ENCODE data around the gene PATJ.
"Not testable (repeated sequence)": the region's sequence is repeated elsewhere in the genome, so short reads cannot be mapped to it uniquely, and the experiment has no call there.

PATJ gene

DNA sequence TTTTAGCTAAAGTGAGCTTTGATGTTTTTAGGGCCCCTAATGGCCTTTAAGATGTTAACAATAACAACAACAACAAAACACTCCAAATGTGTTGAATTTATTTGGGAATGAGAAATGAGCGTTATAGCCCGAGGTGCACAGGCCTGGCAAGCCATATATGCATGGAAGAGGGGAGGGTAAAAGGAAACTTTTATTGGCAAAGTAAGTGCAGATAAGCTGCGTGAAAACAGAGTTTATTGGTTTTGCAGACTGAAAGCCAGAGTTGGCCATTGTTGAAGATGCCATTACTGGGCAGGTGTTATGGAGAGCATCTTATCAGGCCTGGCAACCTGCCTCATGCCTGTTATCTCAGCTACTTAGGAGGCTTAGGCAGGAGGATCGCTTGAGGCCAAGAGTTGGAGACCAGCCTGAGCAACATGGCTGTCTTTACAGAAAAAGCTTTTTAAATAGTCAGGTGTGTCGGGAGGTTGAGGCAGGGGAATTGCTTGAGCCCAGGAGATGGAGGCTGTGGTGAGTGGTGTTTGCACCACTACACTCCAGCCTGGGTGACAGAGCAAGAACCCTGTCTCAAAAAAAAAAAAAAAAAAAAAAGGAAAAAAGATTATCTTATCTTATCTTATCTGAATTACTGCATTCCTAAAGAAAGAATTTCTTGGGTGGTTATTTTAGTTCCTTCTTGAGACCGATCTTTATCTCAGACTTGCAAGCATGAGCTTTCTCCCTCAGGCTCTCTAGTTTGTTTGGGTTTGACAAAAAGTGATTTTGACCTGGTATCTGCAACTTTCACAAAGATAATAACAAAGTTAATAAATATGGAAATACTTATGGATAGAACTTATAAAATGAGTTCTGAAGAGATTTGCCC is 1.7 kb downstream of the PATJ start:
- DNase-seq (ENCODE audit: low spot score): no peak

DNA sequence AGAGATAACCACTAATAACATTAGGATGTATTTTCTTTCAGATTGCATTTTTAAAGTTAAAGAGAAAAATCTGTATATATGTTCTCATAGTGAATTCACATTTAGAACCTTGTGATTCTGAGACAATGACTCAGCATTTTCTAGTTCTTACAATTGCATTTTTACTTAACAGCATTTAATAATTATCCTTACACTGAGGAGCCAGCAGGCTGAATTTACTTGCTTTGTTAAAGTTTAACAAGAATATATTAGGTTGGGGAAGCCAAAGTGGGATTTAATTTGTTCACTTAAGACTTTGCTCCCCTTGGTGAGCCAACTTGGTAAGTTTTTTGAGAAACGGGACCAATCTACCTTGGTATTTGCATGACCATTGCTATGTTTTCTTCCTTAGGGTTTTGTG is 4.5 kb downstream of the PATJ start:
- no peak for DNase-seq (ENCODE audit: low spot score)

DNA sequence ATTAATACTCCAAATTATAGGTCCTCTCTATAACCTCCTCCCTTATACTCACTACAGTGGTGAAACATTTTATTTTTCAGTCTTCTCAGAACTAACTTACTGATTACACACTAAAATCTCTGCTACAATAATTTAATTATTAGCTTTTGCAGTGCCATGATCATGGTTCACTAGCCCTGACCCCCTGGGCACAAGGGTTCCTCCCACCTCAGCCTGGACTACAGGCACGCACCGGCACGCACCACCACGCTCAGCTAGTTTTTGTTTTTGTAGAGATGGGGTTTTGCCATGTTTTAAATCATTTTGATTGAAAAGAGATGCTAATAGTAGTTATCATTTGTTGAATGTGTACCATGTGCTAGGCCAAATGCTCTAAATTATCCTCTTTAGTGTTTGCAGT is 6.3 kb downstream of the PATJ start:
- DNase-seq (ENCODE audit: low spot score): no peak

DNA sequence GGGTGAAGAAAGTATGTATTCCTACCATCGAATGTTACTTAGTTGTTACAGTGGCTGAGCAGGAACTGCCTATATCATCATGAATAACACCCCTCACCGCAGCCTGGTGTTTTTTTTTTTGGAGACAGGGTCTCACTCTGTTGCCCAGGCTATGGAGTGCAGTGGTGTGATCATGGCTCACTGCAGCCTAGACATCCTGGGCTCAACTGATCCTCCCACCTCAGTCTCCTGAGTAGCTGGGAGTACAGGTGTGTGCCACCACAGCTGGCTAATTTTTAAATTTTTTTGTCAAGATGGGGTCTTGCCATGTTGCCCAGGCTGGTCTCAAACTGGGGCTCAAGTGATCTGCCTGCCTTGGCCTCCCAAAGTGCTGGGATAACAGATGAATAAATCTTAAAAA is 7.3 kb downstream of the PATJ start:
- DNase-seq (ENCODE audit: low spot score): no peak

DNA sequence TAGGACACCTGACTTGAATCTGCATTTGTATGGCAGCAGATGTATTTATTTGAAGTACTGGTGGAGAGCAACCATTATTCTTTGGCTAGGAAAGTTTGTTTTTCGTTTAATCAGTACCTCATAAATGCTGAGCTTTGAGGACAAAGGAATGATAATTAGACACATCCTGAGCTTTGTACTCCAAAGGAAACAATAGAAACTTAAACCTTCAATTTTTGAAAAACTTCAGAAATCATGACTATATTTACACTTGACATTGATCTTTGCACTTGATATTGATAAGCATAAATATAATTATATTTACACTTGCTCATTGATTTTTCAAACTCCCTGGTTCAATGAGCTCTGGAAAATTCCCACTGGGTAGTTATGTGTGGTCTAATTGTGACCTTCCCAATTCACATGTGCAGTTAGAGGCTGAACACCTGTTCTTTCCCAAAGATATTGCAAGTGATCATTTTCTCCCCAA is 10.7 kb downstream of the PATJ start:
- no peak for DNase-seq (ENCODE audit: low spot score)

DNA sequence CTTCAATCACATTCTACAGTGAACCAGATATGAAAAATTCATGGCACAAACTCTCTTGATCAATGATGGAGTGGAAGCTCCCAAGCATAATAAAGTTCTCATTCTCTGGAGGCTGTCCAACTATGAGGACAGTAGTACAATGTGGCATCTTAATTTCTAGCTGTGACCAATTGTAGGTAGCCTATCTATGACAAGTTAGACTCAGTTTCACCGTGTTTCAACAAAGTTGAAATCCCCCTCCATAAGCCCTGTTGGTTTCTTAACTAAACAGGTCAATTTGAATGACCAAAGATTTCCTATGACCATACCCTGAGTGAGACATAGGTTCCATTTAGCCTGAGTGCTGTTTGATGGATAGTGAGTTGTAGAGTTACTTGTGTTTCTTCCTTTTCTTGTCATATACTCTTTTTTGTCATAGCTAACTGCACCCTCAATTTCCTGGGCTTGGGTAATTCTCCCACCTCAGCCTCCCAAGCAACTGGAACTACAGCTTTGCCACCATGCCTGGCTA is 11.8 kb downstream of the PATJ start:
- no peak for DNase-seq (ENCODE audit: low spot score)

DNA sequence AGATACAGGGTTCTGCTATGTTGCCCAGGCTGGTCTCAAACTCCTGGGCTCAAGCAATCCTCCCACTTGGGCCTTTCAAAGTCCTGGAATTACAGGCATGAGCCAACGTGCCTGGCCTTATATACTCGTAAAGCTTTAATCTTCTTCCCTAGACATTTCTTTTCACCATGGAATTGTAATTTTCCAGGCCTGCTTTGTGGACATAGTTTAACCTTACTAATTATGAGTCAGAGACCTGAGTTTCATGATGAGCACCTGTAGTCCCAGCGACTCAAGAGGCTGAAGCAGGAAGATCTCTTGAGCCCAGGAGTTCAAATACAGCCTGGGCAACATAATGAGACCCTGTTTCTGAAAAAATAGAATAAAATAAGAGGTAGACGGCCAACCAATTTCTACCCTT is 12.3 kb downstream of the PATJ start:
- DNase-seq (ENCODE audit: low spot score): no peak

DNA sequence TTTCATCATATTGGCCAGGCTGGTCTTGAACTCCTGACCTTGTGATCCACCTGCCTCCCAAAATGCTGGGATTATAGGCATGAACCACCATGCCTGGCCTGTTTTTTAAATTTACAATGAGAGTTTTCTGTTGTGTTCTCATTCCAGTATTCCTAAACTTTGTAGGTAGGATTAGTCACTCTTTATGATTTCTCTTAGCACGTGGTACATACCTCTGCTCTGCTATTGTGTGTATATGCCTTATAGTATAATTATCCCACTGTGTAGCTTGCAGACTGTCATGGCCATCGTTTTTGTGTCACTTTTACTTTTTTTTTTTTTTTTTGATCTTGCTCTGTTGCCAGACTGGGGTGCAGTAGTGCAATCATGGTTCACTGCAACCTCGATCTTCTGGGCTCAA is 14.5 kb downstream of the PATJ start:
- no peak for DNase-seq (ENCODE audit: low spot score)

DNA sequence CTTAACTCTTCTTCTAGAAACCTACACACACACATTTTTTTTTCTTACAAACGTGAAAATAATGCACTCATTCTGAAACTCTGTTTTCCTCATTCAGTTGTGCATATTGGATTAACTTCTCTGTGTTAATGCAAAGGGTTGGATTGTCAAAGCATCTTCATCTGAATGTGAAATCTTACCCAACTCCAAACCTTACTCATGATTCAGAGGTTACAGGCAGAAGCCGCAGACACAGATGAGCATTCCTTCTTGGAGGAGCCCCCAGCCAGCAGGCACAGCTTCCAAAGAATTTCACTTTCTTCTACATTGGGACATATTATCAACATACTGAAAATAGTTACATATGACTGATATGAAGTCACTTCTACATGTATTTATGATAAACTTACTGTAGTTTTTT is 15.7 kb downstream of the PATJ start:
- DNase-seq (ENCODE audit: low spot score): no peak

DNA sequence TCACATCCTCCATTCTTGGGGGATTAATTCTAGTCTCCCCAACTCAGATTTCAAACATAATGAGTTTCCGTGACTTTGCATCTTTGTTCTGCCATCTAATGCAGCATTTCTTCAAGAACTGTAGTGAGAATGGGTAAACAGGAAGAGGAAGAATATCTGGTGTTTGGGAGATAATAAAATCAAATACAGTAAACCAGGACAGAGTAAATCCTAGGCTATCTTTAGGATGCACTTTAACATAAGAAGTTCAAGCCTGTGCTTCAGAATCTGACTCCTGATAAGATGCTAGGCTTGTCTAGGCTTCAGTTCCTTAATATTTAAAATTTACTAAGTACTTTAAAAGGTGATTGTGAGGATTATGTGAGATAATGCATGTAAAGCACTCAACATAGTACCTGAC is 27.9 kb downstream of the PATJ start:
- no peak for DNase-seq (ENCODE audit: low spot score)

DNA sequence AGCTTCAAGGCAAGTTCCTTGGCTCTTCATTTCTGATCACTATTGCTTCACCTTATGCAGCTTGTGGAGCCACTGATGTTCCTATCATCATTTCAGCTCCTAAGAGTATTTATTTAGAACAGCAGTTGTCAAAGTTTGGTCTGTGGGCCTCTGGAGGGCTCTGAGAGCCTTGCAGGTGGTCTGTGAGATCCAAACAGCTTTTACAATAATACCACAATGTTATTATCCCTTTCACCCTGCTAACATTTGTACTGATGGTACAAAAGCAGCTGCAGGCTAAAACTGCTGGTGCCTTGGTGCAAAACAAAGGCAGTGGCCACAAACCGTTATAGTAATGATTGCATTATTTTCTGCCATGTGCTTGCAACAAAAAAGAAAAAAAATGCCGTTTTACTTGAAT is 33.8 kb downstream of the PATJ start:
- no peak for DNase-seq (ENCODE audit: low spot score)

DNA sequence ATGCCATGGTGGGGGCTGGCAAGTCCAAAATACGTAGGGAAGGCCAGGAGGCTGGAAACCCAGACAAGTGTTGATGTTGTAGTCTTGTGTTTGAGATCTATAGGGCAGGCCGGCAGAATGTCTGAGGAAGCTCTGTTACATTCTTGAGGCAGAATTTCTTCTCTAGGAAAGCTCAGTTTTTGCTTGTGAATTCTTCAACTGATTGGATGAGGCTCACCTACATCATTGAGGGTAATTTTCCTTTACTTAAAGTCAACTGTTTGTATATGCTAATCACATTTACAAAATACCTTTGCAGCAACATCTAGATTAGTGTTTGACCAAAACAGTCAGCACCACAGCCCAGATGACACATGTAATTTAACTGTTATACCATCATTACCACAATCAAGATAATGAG is 37.0 kb downstream of the PATJ start:
- no peak for DNase-seq (ENCODE audit: low spot score)

DNA sequence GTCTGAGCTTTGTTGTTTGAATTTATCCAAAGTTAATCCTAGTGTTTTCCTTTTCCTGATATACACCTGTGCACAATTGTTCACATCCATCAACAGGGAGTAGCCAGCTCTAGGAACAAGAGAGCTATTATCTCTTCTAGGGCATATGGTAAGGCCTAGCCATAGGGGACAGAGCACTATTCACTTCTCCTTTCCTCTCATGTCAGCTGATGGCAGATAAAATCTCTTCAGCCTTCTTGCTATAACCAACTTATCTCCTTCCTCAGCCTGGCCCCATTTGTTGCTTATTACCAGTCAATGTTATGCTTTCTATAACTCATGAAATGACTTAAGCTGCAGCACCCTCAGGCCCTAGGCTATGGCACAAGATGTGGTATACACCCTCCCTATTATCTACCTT is 38.9 kb downstream of the PATJ start:
- no peak for DNase-seq (ENCODE audit: low spot score)

DNA sequence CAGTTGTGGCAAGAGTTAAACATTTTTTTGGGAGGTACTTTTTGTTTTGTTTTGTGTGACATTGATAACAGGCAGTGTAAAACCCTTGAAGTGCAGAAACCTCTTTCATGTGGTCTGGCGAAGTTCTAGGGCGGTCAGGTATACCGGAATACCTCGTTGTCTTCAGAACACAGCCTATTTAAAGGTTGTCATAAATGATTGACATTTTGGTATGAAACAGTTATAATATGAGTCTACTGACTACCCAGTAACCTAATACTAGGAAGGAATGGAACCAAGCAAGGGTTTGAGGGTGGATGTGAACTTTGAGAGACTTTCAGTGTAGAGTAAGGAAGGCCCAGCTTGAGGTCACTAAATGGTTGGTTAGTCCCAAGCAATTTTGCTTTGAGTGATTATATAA is 40.5 kb downstream of the PATJ start:
- DNase-seq (ENCODE audit: low spot score): no peak

DNA sequence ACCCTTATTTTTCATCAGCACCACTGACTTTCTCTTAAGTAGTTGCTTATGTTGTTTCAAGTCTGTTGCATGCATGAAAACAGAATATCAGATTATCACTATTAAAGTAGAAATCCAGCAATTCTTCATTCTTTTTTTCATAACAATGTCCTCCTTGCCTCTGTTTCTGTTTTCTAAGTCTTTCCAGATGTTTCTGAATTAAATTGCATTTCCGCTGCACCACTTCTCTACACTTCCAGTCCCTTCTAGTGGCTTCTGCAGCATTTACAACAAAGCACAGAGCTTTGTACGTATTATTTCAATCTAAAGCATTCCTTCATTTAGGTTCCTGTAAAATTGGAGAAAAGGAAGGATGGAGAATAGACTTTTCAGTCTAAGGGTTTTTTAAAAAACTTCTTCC is 42.4 kb downstream of the PATJ start:
- no peak for DNase-seq (ENCODE audit: low spot score)

DNA sequence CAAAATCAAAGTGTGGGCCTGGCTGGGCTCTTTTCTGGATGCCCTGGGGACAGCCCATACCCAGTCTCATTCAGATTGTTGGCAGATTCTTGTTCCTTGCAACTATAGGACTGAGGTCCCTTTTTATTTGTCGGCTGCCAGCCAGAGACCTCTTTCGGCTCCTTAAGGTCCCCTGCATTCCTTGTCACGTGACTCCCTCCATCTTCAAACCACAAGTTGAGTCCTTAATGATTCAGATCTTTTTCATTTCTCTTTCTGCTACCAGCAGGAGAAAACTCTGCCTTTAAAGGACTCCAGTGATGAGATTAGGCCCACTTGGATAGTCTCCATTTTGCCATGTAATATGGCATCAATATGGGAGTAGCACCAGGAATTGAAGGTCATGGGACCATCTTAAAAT is 48.6 kb downstream of the PATJ start:
- no peak for DNase-seq (ENCODE audit: low spot score)

DNA sequence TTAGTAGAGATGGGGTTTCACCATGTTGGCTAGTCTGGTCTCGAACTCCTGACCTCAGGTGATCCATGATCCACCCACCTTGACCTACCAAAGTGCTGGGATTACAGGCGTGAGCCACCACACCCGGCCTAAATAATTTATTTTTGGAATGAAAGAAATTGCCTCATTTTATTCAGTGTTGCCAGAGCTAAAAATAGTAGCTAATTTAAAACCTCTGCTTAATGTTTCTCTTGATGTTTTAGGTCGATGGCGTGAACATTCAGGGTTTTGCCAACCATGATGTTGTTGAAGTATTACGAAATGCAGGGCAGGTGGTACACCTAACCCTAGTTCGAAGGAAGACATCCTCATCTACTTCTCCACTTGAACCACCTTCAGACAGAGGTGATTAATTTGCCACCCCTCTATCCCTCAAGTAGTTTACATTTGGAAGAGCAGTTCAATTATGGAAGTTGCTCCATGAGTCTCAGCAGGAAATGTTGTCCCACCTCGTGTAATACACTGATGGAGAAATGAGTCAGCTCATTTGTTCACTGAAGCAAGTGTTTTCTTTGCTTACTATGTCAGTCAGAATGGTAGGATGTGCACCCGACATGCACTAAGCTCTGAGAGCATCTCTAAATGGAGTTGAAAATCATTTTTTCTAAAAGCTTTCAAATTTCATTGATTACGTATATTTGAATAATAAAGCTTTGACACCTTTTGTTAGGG is 54.9 kb downstream of the PATJ start:
- DNase-seq (ENCODE audit: low spot score): no peak

DNA sequence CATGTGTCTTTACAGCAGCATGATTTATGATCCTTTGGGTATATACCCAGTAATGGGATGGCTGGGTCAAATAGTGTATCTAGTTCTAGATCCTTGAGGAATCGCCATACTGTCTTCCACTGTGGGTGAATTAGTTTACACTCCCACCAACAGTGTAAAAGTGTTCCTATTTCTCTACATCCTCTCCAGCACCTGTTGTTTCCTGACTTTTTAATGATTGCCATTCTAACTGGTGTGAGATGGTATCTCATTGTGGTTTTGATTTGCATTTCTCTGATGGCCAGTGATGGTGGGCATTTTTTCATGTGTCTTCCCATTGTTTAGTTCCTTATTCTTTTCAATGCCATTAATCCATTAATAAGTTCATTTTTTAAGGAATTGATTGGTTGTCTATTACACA is 58.8 kb downstream of the PATJ start:
- DNase-seq (ENCODE audit: low spot score): not testable (repeated sequence)

DNA sequence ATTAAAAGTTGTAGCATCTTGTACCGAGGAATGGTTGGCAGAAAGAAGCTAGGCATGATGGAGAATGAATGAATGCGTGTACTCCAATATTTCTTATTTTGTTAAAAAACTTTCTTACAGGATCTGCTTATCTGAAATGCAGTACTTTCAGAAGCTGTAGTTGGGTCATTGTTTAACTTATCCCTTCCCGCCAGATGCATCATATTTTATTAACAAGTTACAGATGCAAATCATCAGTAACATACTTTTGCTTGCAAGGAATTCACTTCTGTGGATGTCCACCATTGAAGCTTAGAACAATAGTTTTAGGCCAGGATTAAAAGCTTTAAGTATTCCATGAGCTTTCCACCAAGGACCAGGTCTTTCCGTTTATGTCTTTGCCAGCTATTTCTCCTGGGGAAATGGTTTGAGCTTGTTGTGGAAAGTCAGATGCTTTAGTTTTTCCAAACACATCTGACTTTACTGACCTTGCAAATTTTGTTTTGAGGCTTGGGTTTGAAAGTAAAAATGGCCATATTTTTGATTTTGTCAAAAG is 65.4 kb downstream of the PATJ start:
- no peak for DNase-seq (ENCODE audit: low spot score)

DNA sequence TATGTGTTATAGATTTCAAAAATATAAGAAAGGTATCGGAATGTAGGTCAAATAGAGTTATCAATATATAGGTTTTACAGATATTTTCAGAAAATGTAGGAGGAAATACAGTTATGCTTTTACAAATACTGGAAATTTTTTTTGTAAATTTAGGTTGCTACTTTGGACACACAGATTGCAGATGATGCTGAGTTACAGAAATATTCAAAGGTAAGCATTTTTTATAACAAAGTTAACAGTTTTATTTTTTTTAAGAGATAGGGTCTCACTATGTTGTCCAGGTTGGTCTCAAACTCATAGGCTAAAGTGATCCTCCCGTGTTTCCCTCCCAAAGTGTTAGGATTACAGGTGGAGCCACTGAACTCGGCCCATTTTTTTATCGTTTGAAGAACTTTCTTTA is 66.0 kb downstream of the PATJ start:
- no peak for DNase-seq (ENCODE audit: low spot score)

DNA sequence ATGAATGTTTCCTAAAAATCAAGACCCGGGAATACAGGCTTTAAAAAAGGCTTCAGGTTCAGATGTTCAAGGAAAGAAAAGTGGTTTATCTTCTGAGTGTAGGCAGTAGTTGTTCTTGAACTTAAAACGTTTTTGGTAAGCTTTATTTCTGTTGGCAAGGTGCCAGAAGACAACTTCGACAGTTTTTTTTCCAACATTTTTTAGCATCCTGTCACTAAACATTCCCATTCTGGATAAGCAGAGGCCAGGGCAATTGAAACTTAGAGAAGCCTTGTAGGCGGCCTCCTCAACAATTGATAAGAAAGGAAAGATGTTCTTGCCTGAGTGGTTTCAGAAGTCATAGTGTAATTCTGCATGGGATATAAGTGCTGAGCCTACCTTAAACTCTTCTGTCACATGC is 66.7 kb downstream of the PATJ start:
- no peak for DNase-seq (ENCODE audit: low spot score)

DNA sequence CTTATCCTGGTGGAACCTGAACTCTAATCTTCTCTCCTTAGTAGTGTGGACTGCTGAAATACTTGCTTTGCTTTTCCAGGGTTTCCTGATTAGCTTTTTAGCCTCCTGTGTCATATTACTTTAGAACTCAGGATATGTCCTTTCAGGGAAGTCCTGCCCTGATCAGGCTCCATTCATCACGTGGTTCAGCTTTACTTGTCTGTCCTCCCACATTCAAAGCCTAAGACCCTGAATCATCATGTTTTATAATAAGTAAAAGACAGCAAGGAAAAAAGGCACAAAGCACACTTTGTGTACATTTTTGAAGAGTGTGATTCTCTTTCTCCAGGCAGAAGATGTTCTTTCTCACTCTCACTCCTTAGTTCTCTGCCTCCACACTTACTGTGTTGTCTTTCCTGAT is 70.6 kb downstream of the PATJ start:
- DNase-seq (ENCODE audit: low spot score): no peak

DNA sequence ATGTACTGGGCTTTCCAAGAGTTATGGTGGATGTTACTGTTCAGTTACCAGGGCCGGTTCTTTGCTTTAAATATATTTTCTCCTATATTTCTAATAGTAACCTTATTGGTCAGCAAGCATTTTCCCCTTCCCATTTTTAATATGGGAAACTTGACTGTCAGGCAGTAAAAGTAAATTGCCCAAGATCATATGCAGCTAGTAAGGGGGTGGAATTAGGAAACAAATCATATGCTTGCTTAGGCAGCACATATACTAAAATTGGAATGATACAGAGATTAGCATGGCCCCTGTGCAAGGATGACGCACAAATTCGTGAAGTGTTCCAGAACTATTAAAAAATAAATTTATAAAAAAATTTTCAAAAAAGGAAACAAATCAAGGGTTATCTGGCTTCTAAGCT is 73.9 kb downstream of the PATJ start:
- no peak for DNase-seq (ENCODE audit: low spot score)

Data from D341Med (cell line).